H1 (cell line): Measurements from ENCODE around the gene SPHKAP.

Experiments
- ASH2L ChIP-seq: fragments of 200-600, 300-600 bp; sonication (generic); IDR thresholded peaks from one replicate; pipeline ENCODE4 v1.7.1; 2017; ENCODE audit warnings: low read length
- ATF3 ChIP-seq: IDR thresholded peaks from 2 replicates; pipeline ENCODE4 v1.6.1; 2011; ENCODE audit warnings: low read depth, mild to moderate bottlenecking, low read length; ENCODE audit not compliant: insufficient read depth
- CTCF ChIP-seq, 3 experiments: IDR thresholded peaks; 1 replicate in 2 of 3; 2 replicates in 1 of 3; pipeline versions ENCODE4 v1.5.1 to v1.6.1; 2011; ENCODE audit warnings: low read length in 3 of 3, mild to moderate bottlenecking in 3 of 3, inconsistent platforms in 2 of 3, low read depth in 1 of 3, moderate library complexity in 1 of 3; ENCODE audit not compliant: insufficient read depth in 1 of 3; ENCODE audit errors: control extremely low read depth in 1 of 3
- FOSL1 ChIP-seq: IDR thresholded peaks from 2 replicates; pipeline ENCODE4 v1.6.1; 2011; ENCODE audit warnings: mild to moderate bottlenecking, low read depth, low read length, moderate library complexity; ENCODE audit not compliant: insufficient read depth
- GABPA ChIP-seq: IDR thresholded peaks from 2 replicates; pipeline ENCODE4 v1.6.1; 2011; ENCODE audit warnings: mild to moderate bottlenecking, low read length, moderate library complexity, borderline replicate concordance; ENCODE audit not compliant: insufficient read depth
- GTF2F1 ChIP-seq: IDR thresholded peaks from 2 replicates; pipeline ENCODE4 v1.6.1; 2012; ENCODE audit warnings: low read depth, low read length, improper control_type of control experiment, borderline replicate concordance
- HDAC6 ChIP-seq: IDR thresholded peaks from one replicate; pipeline ENCODE4 v1.7.1; 2012; ENCODE audit warnings: low read depth, mild to moderate bottlenecking, inconsistent platforms, low read length, moderate library complexity
- MAFK ChIP-seq: IDR thresholded peaks from 2 replicates; pipeline ENCODE4 v1.6.1; 2012; ENCODE audit warnings: low read depth, mild to moderate bottlenecking, improper control_type of control experiment, low read length
- MAX ChIP-seq: IDR thresholded peaks from 2 replicates; pipeline ENCODE4 v1.6.1; 2012; ENCODE audit warnings: inconsistent platforms
- NANOG ChIP-seq: IDR thresholded peaks from 2 replicates; pipeline ENCODE4 v1.6.1; 2011; ENCODE audit warnings: low read length, low read depth, mild to moderate bottlenecking, inconsistent platforms; ENCODE audit not compliant: insufficient read depth, poor library complexity, severe bottlenecking
- POLR2A ChIP-seq, 2 experiments: IDR thresholded peaks; 1 replicate in 1 of 2; 2 replicates in 1 of 2; pipeline ENCODE4 v1.6.1; 2011; ENCODE audit warnings: low read depth in 2 of 2, low read length in 2 of 2, mild to moderate bottlenecking in 2 of 2; ENCODE audit errors: control extremely low read depth in 1 of 2
- POLR2AphosphoS5 ChIP-seq: IDR thresholded peaks from 2 replicates; pipeline ENCODE4 v1.6.1; 2011; ENCODE audit warnings: low read depth, low read length

GRCh38 chr2:228144961-228145360, 36.5 kb downstream of the SPHKAP start:
- TF ChIP-seq CTCF (IDR thresholded peaks at IDR 0.05; ENCODE audit: control extremely low read depth in 1 of 3, insufficient read depth in 1 of 3, low read depth in 1 of 3, low read length in 3 of 3) (no peak), ASH2L (no peak), POLR2AphosphoS5 (no peak), GABPA (no peak), MAFK (no peak), POLR2A (IDR thresholded peaks at IDR 0.05; ENCODE audit: control extremely low read depth in 1 of 2, low read depth in 2 of 2, low read length in 2 of 2) (no peak), NANOG (no peak), HDAC6 (no peak), MAX (no peak), ATF3 (no peak), GTF2F1 (no peak), FOSL1 (no peak)
